ENCODE results near the gene ESR1. TPM values are rescaled to one million over a fixed set of nuclear protein-coding genes. Genes with fewer than 3 reads are reported as not detected.

The ESR1 gene
- total and polyA plus RNA-seq, 12 donors, result 0.09 to 1.9 (median 1.2) TPM

- no peak for ATAC-seq
- intact Hi-C loops (cut with DNase I), result loop anchor here in 1 of 10 donors (5.0 kb wide), 1 partner anchor 349 kb away; no protein-coding TSS in a partner anchor
- no peaks in the 10 kb centered on the region for H3K36me3 ChIP-seq
- no peak overlapping the region for H3K27ac ChIP-seq
- DNase-seq, result no peak
- H3K9me3 ChIP-seq, result no peaks in the 10 kb centered on the region
- no peak for TF ChIP-seq CTCF (IDR thresholded peaks at IDR 0.05)
- H3K4me1 ChIP-seq, result no peaks in the 10 kb centered on the region
- WGBS, 2 donors, result 84 to 89% methylated on average over 3 of the region's 3 CpGs
- H3K4me3 ChIP-seq, result no peak overlapping the region
- H3K27me3 ChIP-seq, result no peaks in the 10 kb centered on the region
These were observed 34.1 kb upstream of the ESR1 start for GRCh38 chr6:151773382-151773781.

- intact Hi-C loops (cut with DNase I), result no loop called here
- ATAC-seq (no peak), DNase-seq (no peak)
- Histone ChIP-seq H3K4me3 (no peak overlapping the region), H3K4me1 (no peaks in the 10 kb centered on the region), H3K27me3 (no peaks in the 10 kb centered on the region), H3K36me3 (no peaks in the 10 kb centered on the region), H3K27ac (no peak overlapping the region), H3K9me3 (peaks cover 0 to 10% (median 0%) of the 10 kb centered on the region in 11 donors)
- 66 to 67% methylated on average over 2 of the region's 2 CpGs for WGBS, 2 donors
- TF ChIP-seq CTCF (IDR thresholded peaks at IDR 0.05), result no peak
These were observed 24.9 kb upstream of the ESR1 start for GRCh38 chr6:151782560-151782959.

DNA sequence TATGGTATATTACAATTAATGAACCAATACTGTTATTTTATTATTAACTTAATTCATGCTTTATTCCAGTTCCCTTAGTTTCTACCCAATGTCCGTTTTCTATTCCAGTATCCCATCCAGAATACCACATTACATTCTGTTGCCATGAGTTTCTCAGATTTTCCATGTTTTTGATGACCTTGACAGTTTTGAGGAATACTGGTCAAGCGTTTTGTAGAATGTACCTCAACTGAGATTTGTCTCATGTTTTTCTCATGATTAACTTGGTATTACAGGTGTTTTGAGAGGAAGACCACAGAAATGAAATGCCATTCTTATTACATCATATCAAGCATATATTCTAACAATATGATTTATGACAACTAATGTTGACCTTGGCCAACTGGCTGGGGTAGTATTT is 23.8 kb upstream of the ESR1 start:
- 71 to 80% methylated on average over 2 of the region's 2 CpGs for WGBS, 2 donors
- no peak for TF ChIP-seq CTCF (IDR thresholded peaks at IDR 0.05)
- DNase-seq (no peak), ATAC-seq (no peak)
- Histone ChIP-seq H3K4me3 (no peak overlapping the region), H3K9me3 (peaks cover 0 to 21% (median 0%) of the 10 kb centered on the region in 11 donors), H3K27me3 (no peaks in the 10 kb centered on the region), H3K36me3 (no peaks in the 10 kb centered on the region), H3K4me1 (no peaks in the 10 kb centered on the region), H3K27ac (no peak overlapping the region)
- intact Hi-C loops (cut with DNase I), result no loop called here

DNA sequence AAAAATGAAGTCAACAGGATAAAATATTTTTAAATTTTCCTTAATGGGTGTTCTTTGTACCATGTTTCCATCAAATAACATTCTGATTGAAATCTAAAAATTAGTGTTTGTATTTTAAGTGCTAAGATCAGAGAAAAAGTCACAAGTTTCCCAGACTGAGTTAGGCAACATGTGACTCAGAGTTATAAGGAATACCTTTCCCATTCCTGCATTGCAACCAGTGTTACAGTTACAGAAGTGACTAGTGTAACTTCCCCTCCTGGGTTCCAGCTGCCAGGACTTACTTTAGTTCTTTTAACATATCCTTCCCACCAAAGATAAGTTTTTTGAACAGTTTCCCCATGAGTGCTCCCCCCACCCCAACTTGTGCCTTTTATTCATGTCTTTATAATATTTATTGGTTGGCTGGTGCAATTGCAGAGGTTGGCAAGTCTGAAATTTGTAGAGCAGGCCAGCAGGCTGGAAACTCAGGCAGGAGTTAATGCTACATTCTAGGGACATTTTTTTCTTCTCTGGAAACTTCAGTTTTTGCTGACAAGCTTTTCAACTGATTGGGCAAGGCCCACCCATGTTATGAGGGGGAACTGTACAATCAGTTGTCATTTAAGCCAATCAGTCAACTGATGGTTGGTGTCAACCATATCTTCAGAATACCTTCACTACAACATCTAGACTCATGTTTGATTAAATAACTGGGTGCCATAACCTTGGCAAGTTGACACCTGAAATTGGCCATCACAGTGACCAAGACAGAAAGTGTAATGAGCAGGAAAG is 22.9 kb upstream of the ESR1 start:
- Histone ChIP-seq H3K27me3 (no peaks in the 10 kb centered on the region), H3K36me3 (no peaks in the 10 kb centered on the region), H3K9me3 (peaks cover 0 to 22% (median 0%) of the 10 kb centered on the region in 11 donors), H3K4me3 (no peak overlapping the region), H3K4me1 (no peaks in the 10 kb centered on the region), H3K27ac (no peak overlapping the region)
- intact Hi-C loops (cut with DNase I), result no loop called here
- no peak for TF ChIP-seq CTCF (IDR thresholded peaks at IDR 0.05)
- DNase-seq (no peak), ATAC-seq (no peak)

All from heart right ventricle (tissue), 16 donors.